Caco-2 (cell line): Measurements from ENCODE around the gene ATAD5. TPM values are rescaled to one million over a fixed set of nuclear protein-coding genes. Genes with fewer than 3 reads are reported as not detected.
A peak's percentile ranks its signal among the peaks of the same experiment; 100 is the strongest.

Experiments
- BruUV-seq: library from RNA; stranded (reverse); fragments of 400-500 nt; replicated peaks from 2 replicates; lab custom pipeline; 2021; lab: Mats Ljungman, UMichigan
- CTCF ChIA-PET: fragments of 300-600 bp; sonication (Branson Sonifier 250); formaldehyde crosslinking; loops from one replicate; lab custom pipeline; 2022; ENCODE audit warnings: antibody characterized with exemption; lab: Charles Lee
- POLR2A ChIA-PET: fragments of 300-600 bp; sonication (Branson Sonifier 250); formaldehyde crosslinking; loops from one replicate; lab custom pipeline; 2022; ENCODE audit warnings: antibody characterized with exemption; lab: Charles Lee
- DNase-seq, 2 experiments: peaks; one replicate each; pipeline versions ENCODE4 v3.0.0 to v3.0.0-alpha.2; 2020 to 2022
- H3K27me3 ChIP-seq: replicated peaks from 2 replicates; pipeline ENCODE4 v1.6.0; 2011; ENCODE audit warnings: low read length; ENCODE audit not compliant: control insufficient read depth, insufficient read depth
- H3K36me3 ChIP-seq: 2 replicates; pipeline ENCODE4 v1.5.1; 2011; ENCODE audit warnings: low read length; ENCODE audit not compliant: control insufficient read depth, insufficient read depth
- H3K4me1 ChIP-seq: fragments of 250-450 bp; sonication (Bioruptor Pico); 2 replicates; pipeline ENCODE4 v1.5.1; 2020; ENCODE audit warnings: mild to moderate bottlenecking
- H3K4me3 ChIP-seq: 2 replicates; pipeline ENCODE4 v1.5.1; 2011; ENCODE audit warnings: low read depth, mild to moderate bottlenecking, control low read depth, low read length
- H3K9me3 ChIP-seq: fragments of 250-450 bp; sonication (Bioruptor Pico); 2 replicates; pipeline ENCODE4 v1.5.1; 2020; ENCODE audit warnings: mild to moderate bottlenecking, moderate library complexity
- H3K27ac Mint-ChIP-seq: one replicate; pipeline ENCODE4 v1.8.0; 2022; ENCODE audit warnings: mixed read lengths; ENCODE audit not compliant: unreplicated experiment
- H3K27me3 Mint-ChIP-seq: one replicate; pipeline ENCODE4 v1.8.0; 2022; ENCODE audit warnings: mixed read lengths; ENCODE audit not compliant: insufficient read depth, unreplicated experiment
- H3K36me3 Mint-ChIP-seq: one replicate; pipeline ENCODE4 v1.8.0; 2022; ENCODE audit warnings: mild to moderate bottlenecking, mixed read lengths; ENCODE audit not compliant: insufficient read depth, unreplicated experiment
- H3K4me1 Mint-ChIP-seq: one replicate; pipeline ENCODE4 v1.8.0; 2022; ENCODE audit warnings: low read depth, mixed read lengths; ENCODE audit not compliant: unreplicated experiment
- H3K4me3 Mint-ChIP-seq: one replicate; pipeline ENCODE4 v1.8.0; 2022; ENCODE audit warnings: mild to moderate bottlenecking, moderate library complexity, mixed read lengths; ENCODE audit not compliant: unreplicated experiment
- H3K9me3 Mint-ChIP-seq: one replicate; pipeline ENCODE4 v1.8.0; 2022; ENCODE audit warnings: mixed read lengths; ENCODE audit not compliant: unreplicated experiment
- intact Hi-C: fragments of 100-400 bp; cut with micrococcal nuclease; formaldehyde crosslinking; loops from one replicate; pipeline ENCODE4 v1.10.0; 2022; ENCODE audit not compliant: unreplicated experiment
- total RNA-seq: library from RNA; stranded (reverse); gene quantifications from 2 replicates; pipeline ENCODE4 v1.2.3, GENCODE V29; 2022
- TF ChIP-seq, protein P1 (sequence below), 2 experiments: fragments of 200-600 bp in 1 of 2; IDR thresholded peaks; 1 replicate in 1 of 2; 2 replicates in 1 of 2; pipeline versions ENCODE4 v1.5.1 to v1.8.0; 2011 to 2022; ENCODE audit warnings: antibody characterized with exemption in 1 of 2, control low read depth in 1 of 2, inconsistent platforms in 1 of 2, low read depth in 1 of 2, low read length in 1 of 2, mild to moderate bottlenecking in 1 of 2, moderate library complexity in 1 of 2; ENCODE audit not compliant: insufficient read depth in 1 of 2, severe bottlenecking in 1 of 2, unreplicated experiment in 1 of 2

Gene ATAD5
- total RNA-seq, 1 experiment from 2014 or later, result 21.8 TPM

DNA sequence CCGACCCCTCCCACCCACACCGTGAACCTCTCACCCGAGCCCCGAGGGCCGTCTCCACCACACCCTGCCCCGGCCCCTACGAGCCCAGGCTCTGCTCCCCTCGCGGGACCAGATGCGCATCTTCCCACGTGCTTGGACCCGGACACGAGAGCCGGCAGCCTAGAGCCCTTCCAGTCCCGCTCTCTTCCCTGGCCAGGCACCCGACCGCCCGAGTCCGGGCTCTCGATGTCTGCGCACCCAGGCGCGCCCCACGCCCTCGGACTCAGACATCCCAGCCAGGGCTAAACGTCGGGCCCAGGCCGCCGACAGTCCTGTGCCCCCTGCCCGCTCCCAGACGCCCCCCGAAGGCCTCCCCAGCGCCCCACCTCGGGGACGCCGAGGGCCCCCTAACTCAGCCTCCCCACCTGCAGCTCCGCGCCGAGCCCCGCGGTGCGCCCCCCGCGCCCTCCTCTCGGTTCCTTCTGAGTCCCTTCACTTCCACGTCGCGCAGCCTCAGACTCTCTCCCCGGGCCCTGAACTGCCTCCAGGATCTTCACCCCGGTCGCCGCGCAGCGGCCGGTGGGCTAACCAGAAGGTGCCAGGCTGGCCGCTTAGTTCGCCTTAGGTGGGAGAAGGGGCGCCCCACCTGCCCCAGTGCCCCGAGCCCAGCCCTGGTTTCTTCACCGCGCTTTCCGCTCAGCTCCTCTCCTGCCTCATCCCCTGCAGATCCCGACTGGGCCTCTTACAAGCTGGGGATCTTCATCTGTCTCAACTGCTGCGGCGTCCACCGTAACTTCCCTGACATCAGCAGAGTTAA is 90.7 kb downstream of the ATAD5 start:
- H3K9me3 Mint-ChIP-seq, result no peaks in the 10 kb centered on the region
- ChIA-PET POLR2A (interaction anchor here (0.5 to 0.6 kb wide), 3 partner anchors 46 to 808 kb away, joined by 3 to 7 read pairs (median 4); partner anchors contain the start of gene CRLF3), CTCF (interaction anchor here (0.6 kb wide), 1 partner anchor 173 kb away, joined by 4 read pairs; no protein-coding TSS in a partner anchor)
- TF ChIP-seq, protein P1, sequence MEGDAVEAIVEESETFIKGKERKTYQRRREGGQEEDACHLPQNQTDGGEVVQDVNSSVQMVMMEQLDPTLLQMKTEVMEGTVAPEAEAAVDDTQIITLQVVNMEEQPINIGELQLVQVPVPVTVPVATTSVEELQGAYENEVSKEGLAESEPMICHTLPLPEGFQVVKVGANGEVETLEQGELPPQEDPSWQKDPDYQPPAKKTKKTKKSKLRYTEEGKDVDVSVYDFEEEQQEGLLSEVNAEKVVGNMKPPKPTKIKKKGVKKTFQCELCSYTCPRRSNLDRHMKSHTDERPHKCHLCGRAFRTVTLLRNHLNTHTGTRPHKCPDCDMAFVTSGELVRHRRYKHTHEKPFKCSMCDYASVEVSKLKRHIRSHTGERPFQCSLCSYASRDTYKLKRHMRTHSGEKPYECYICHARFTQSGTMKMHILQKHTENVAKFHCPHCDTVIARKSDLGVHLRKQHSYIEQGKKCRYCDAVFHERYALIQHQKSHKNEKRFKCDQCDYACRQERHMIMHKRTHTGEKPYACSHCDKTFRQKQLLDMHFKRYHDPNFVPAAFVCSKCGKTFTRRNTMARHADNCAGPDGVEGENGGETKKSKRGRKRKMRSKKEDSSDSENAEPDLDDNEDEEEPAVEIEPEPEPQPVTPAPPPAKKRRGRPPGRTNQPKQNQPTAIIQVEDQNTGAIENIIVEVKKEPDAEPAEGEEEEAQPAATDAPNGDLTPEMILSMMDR (IDR thresholded peaks at IDR 0.05; ENCODE audit: insufficient read depth in 1 of 2, low read depth in 1 of 2, low read length in 1 of 2, severe bottlenecking in 1 of 2, unreplicated experiment in 1 of 2), result no peak
- Histone ChIP-seq H3K27me3 (no peaks in the 10 kb centered on the region; the same call in none of the 2 replicates), H3K36me3 (no peaks in the 10 kb centered on the region), H3K9me3 (no peaks in the 10 kb centered on the region), H3K4me1 (no peaks in the 10 kb centered on the region), H3K4me3 (peak overlapping the region; percentile 42)
- H3K27me3 Mint-ChIP-seq, result peaks cover 16% of the 10 kb centered on the region
- intact Hi-C loops, result loop anchor here (10.0 kb wide), 1 partner anchor 82 kb away; no protein-coding TSS in a partner anchor
- peaks cover 18% of the 10 kb centered on the region for H3K4me1 Mint-ChIP-seq
- peak overlapping the region; percentile 71 for H3K27ac Mint-ChIP-seq
- peaks cover 6% of the 10 kb centered on the region for H3K36me3 Mint-ChIP-seq
- peak in 1 of 2 experiments; percentile 19 for DNase-seq
- H3K4me3 Mint-ChIP-seq, result peak overlapping the region; percentile 83
- no TSS peak for BruUV-seq

DNA sequence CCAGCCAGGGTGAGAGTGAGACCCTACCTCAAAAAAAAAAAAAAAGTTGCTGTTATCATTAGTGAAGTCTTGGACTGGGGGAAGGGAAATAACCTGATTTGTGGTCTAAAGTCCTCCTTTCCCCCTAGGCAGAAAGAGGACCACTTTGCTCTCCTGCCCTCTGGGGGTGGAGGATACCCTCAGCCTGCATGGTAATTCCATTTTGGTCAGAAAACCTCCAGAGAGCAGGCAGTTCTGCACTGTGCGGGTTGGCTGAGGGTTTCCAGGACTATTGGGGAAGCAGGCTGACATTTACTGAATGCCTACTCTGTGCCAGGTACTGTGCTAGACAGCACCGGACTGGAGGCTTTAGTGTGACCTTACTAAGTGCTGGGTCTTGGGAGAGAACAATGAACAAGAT is 92.6 kb downstream of the ATAD5 start:
- H3K4me1 ChIP-seq, result no peaks in the 10 kb centered on the region
- DNase-seq, result peak in 1 of 2 experiments; percentile 9
- peaks cover 18% of the 10 kb centered on the region for H3K4me1 Mint-ChIP-seq
- H3K36me3 ChIP-seq, result no peaks in the 10 kb centered on the region
- no peaks in the 10 kb centered on the region; the same call in 1 of the 2 replicates for H3K27me3 ChIP-seq
- ChIA-PET POLR2A (no interaction called here), CTCF (interaction anchor here (0.7 kb wide), 1 partner anchor 24 kb away, joined by 3 read pairs; no protein-coding TSS in a partner anchor)
- H3K4me3 Mint-ChIP-seq, result no peak overlapping the region
- peaks cover 13% of the 10 kb centered on the region for H3K27me3 Mint-ChIP-seq
- H3K9me3 ChIP-seq, result no peaks in the 10 kb centered on the region
- no peak overlapping the region for H3K27ac Mint-ChIP-seq
- no TSS peak for BruUV-seq
- intact Hi-C loops, result loop anchor here (10.0 kb wide), 1 partner anchor 80 kb away; no protein-coding TSS in a partner anchor
- TF ChIP-seq, protein P1 (IDR thresholded peaks at IDR 0.05; ENCODE audit: insufficient read depth in 1 of 2, low read depth in 1 of 2, low read length in 1 of 2, severe bottlenecking in 1 of 2, unreplicated experiment in 1 of 2), result no peak
- no peak overlapping the region for H3K4me3 ChIP-seq
- H3K9me3 Mint-ChIP-seq, result no peaks in the 10 kb centered on the region
- peaks cover 6% of the 10 kb centered on the region for H3K36me3 Mint-ChIP-seq

DNA sequence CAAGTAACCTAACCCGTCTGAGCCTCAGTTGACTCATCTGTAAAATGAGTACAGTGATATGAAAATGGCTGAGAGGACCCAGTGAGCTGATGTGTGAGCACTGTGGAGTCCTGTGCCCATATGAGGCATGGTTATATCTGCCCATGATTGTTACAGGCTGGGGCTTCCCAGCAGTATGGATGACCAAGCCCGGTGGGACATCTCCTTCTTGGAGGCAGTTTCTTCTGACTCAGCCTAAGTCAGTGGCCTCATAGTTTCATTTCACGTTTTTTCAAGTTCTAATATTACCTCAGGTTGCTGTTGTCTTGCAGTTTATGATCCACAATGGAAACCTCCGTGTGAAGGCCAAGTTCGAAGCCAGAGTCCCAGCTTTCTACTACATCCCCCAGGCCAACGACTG is 94.8 kb downstream of the ATAD5 start:
- peaks cover 6% of the 10 kb centered on the region for H3K36me3 Mint-ChIP-seq
- CTCF ChIA-PET, result no interaction called here
- H3K27ac Mint-ChIP-seq, result no peak overlapping the region
- no peaks in the 10 kb centered on the region for H3K36me3 ChIP-seq
- no peaks in the 10 kb centered on the region for H3K9me3 Mint-ChIP-seq
- H3K27me3 Mint-ChIP-seq, result peaks cover 8% of the 10 kb centered on the region
- no peak overlapping the region for H3K4me3 Mint-ChIP-seq
- intact Hi-C loops, result loop anchor here (10.0 kb wide), 1 partner anchor 78 kb away; no protein-coding TSS in a partner anchor
- H3K4me1 Mint-ChIP-seq, result peaks cover 8% of the 10 kb centered on the region
- no TSS peak for BruUV-seq
- H3K9me3 ChIP-seq, result no peaks in the 10 kb centered on the region
- TF ChIP-seq, protein P1 (IDR thresholded peaks at IDR 0.05; ENCODE audit: insufficient read depth in 1 of 2, low read depth in 1 of 2, low read length in 1 of 2, severe bottlenecking in 1 of 2, unreplicated experiment in 1 of 2), result no peak
- no peak overlapping the region for H3K4me3 ChIP-seq
- POLR2A ChIA-PET, result no interaction called here
- no peak for DNase-seq
- no peaks in the 10 kb centered on the region for H3K4me1 ChIP-seq
- H3K27me3 ChIP-seq, result no peaks in the 10 kb centered on the region; the same call in 1 of the 2 replicates
